H1 (cell line): ENCODE measurements around the gene CNTN3. TPM values are rescaled to one million over a fixed set of nuclear protein-coding genes. Genes with fewer than 3 reads are reported as not detected.
A peak's percentile ranks its signal among the peaks of the same experiment; 100 is the strongest.

ENCODE experiments used
- CTCF ChIA-PET: fragments of 300-600 bp; sonication (Branson Sonifier 250); formaldehyde crosslinking; loops from one replicate; lab custom pipeline; 2021; ENCODE audit not compliant: partially characterized antibody; lab: Charles Lee
- POLR2A ChIA-PET: fragments of 300-600 bp; sonication (Branson Sonifier 250); formaldehyde crosslinking; loops from one replicate; lab custom pipeline; 2021; ENCODE audit warnings: inconsistent platforms; ENCODE audit not compliant: partially characterized antibody; lab: Charles Lee
- DNase-seq, 2 experiments: peaks; one replicate each; pipeline versions ENCODE4 v3.0.0 to v3.0.0-alpha.2; 2010 to 2022; ENCODE audit warnings: low spot score in 2 of 2, low read depth in 1 of 2, mixed read lengths in 1 of 2
- FAIRE-seq: peaks from 2 replicates; lab custom pipeline; 2011; peaks lifted over from hg19 to GRCh38; lab: Jason Lieb, UNC
- H2AFZ ChIP-seq: 2 replicates; pipeline ENCODE4 v1.8.1; 2012; ENCODE audit warnings: low read length, inconsistent platforms
- H2AK5ac ChIP-seq: 2 replicates; pipeline ENCODE4 v1.6.1; 2013; ENCODE audit warnings: low read depth, low read length
- H2BK120ac ChIP-seq: replicated peaks from 2 replicates; pipeline ENCODE3; 2013; ENCODE audit warnings: low read depth, low read length, inconsistent platforms
- H2BK12ac ChIP-seq: 2 replicates; pipeline ENCODE4 v1.6.1; 2013; ENCODE audit warnings: low read depth, low read length
- H2BK15ac ChIP-seq: 2 replicates; pipeline ENCODE4 v1.6.1; 2013; ENCODE audit warnings: low read length
- H2BK20ac ChIP-seq: 2 replicates; pipeline ENCODE4 v1.6.1; 2013; ENCODE audit warnings: low read length
- H2BK5ac ChIP-seq: 2 replicates; pipeline ENCODE4 v1.6.1; 2013; ENCODE audit warnings: low read depth, low read length
- H3K14ac ChIP-seq: 2 replicates; pipeline ENCODE4 v1.6.1; 2013; ENCODE audit warnings: inconsistent platforms; ENCODE audit not compliant: insufficient read length
- H3K18ac ChIP-seq: 2 replicates; pipeline ENCODE4 v1.6.1; 2013; ENCODE audit warnings: low read length; ENCODE audit errors: extremely low read depth
- H3K23ac ChIP-seq: 2 replicates; pipeline ENCODE4 v1.6.1; 2013; ENCODE audit warnings: inconsistent platforms; ENCODE audit not compliant: insufficient read length
- H3K23me2 ChIP-seq: 2 replicates; pipeline ENCODE4 v1.6.1; 2013; ENCODE audit warnings: low read depth, low read length
- H3K27ac ChIP-seq: 2 replicates; pipeline ENCODE4 v1.6.1; 2011; ENCODE audit warnings: low read depth, low read length, inconsistent platforms
- H3K27me3 ChIP-seq, 4 experiments: replicated peaks in 1 of 4; 1 replicate in 1 of 4; 2 replicates in 3 of 4; pipeline versions ENCODE4 v1.6.1 to v1.8.1; 2011 to 2013; ENCODE audit warnings: low read length in 3 of 4, mild to moderate bottlenecking in 3 of 4, inconsistent platforms in 2 of 4, mixed read lengths in 2 of 4, moderate library complexity in 1 of 4; ENCODE audit not compliant: control insufficient read depth in 3 of 4, insufficient read depth in 3 of 4; ENCODE audit errors: extremely low read depth in 1 of 4
- H3K36me3 ChIP-seq, 4 experiments: 2 replicates each; pipeline versions ENCODE4 v1.6.1 to v1.8.1; 2011 to 2013; ENCODE audit warnings: mild to moderate bottlenecking in 4 of 4, low read length in 3 of 4, moderate library complexity in 2 of 4, control low read depth in 1 of 4, inconsistent platforms in 1 of 4; ENCODE audit not compliant: insufficient read depth in 4 of 4, control insufficient read depth in 2 of 4
- H3K4ac ChIP-seq: replicated peaks from 2 replicates; pipeline ENCODE3; 2013; ENCODE audit warnings: low read length, low read depth, mixed read lengths, inconsistent platforms; ENCODE audit not compliant: insufficient read length
- H3K4me1 ChIP-seq, 4 experiments: replicated peaks in 1 of 4; 1 replicate in 1 of 4; 2 replicates in 3 of 4; pipeline versions ENCODE4 v1.6.1 to v1.8.1; 2011 to 2013; ENCODE audit warnings: low read length in 3 of 4, inconsistent platforms in 2 of 4, mixed read lengths in 1 of 4; ENCODE audit not compliant: insufficient read depth in 4 of 4, control insufficient read depth in 3 of 4
- H3K4me2 ChIP-seq, 2 experiments: 2 replicates each; pipeline versions ENCODE4 v1.6.1 to v1.8.1; 2011 to 2013; ENCODE audit warnings: low read depth in 2 of 2, low read length in 2 of 2, control low read depth in 1 of 2, inconsistent platforms in 1 of 2, mild to moderate bottlenecking in 1 of 2; ENCODE audit not compliant: insufficient read depth in 1 of 2
- H3K4me3 ChIP-seq, 4 experiments: fragments of 200-600, 300-600 bp in 1 of 4; sonication (generic), shearing (Covaris generic), sonication (Bioruptor Twin) in 1 of 4; 2 replicates each; pipeline versions ENCODE4 v1.5.1 to v1.8.1; 2011 to 2016; ENCODE audit warnings: low read length in 4 of 4, low read depth in 3 of 4, control low read depth in 2 of 4, inconsistent platforms in 2 of 4, mild to moderate bottlenecking in 2 of 4, mixed read lengths in 1 of 4, moderate library complexity in 1 of 4; ENCODE audit not compliant: insufficient read depth in 2 of 4; ENCODE audit errors: extremely low read depth in 1 of 4
- H3K56ac ChIP-seq: replicated peaks from 2 replicates; pipeline ENCODE3; 2013; ENCODE audit warnings: low read depth, mild to moderate bottlenecking, mixed read lengths, low read length, inconsistent platforms; ENCODE audit not compliant: insufficient read length
- H3K79me1 ChIP-seq: 2 replicates; pipeline ENCODE4 v1.6.1; 2013; ENCODE audit warnings: low read depth, low read length, control low read depth
- H3K79me2 ChIP-seq, 2 experiments: 2 replicates each; pipeline versions ENCODE4 v1.6.1 to v1.8.1; 2012 to 2013; ENCODE audit warnings: low read length in 2 of 2, mild to moderate bottlenecking in 2 of 2, inconsistent platforms in 1 of 2; ENCODE audit not compliant: insufficient read depth in 2 of 2, control insufficient read depth in 1 of 2
- H3K9ac ChIP-seq, 4 experiments: replicated peaks in 1 of 4; 1 replicate in 1 of 4; 2 replicates in 3 of 4; pipeline versions ENCODE4 v1.6.1 to v1.8.1; 2011 to 2013; ENCODE audit warnings: low read depth in 3 of 4, low read length in 3 of 4, control low read depth in 2 of 4, mild to moderate bottlenecking in 2 of 4, moderate library complexity in 2 of 4, inconsistent platforms in 1 of 4; ENCODE audit errors: extremely low read depth in 1 of 4
- H3K9me3 ChIP-seq, 2 experiments: 2 replicates each; pipeline versions ENCODE4 v1.6.1 to v1.8.1; 2012 to 2013; ENCODE audit warnings: mild to moderate bottlenecking in 2 of 2, moderate library complexity in 2 of 2, control low read depth in 1 of 2, inconsistent platforms in 1 of 2, low read depth in 1 of 2, low read length in 1 of 2, mixed read lengths in 1 of 2; ENCODE audit not compliant: insufficient read depth in 2 of 2
- H4K20me1 ChIP-seq, 2 experiments: replicated peaks in 1 of 2; 2 replicates each; pipeline versions ENCODE3 to v1.8.1; 2011 to 2013; ENCODE audit warnings: inconsistent platforms in 2 of 2, low read length in 2 of 2, mild to moderate bottlenecking in 1 of 2; ENCODE audit not compliant: insufficient read depth in 2 of 2, control insufficient read depth in 1 of 2
- H4K5ac ChIP-seq: 2 replicates; pipeline ENCODE4 v1.6.1; 2013; ENCODE audit warnings: low read length, low read depth, mixed read lengths, inconsistent platforms; ENCODE audit not compliant: insufficient read length
- H4K8ac ChIP-seq: 2 replicates; pipeline ENCODE4 v1.8.0; 2013; ENCODE audit warnings: mild to moderate bottlenecking, moderate library complexity, low read length, inconsistent platforms; ENCODE audit not compliant: insufficient read depth; ENCODE audit errors: extremely low read depth
- H4K91ac ChIP-seq: replicated peaks from 2 replicates; pipeline ENCODE3; 2013; ENCODE audit warnings: low read length, mixed read lengths, inconsistent platforms; ENCODE audit not compliant: insufficient read length
- BACH1 ChIP-seq: IDR thresholded peaks from 2 replicates; pipeline ENCODE4 v1.6.1; 2012; ENCODE audit warnings: low read length, improper control_type of control experiment
- EZH2 ChIP-seq: fragments of 200-600 bp; sonication (generic); IDR thresholded peaks from 2 replicates; pipeline ENCODE4 v1.7.1; 2012; ENCODE audit warnings: low read depth, mild to moderate bottlenecking, moderate library complexity, low read length, inconsistent platforms; ENCODE audit not compliant: severe bottlenecking
- KDM5A ChIP-seq: fragments of 200-600 bp; IDR thresholded peaks from 2 replicates; pipeline ENCODE4 v1.7.1; 2012; ENCODE audit warnings: mild to moderate bottlenecking, low read length, inconsistent platforms, mixed read lengths
- RFX5 ChIP-seq: IDR thresholded peaks from 2 replicates; pipeline ENCODE4 v1.6.1; 2011; ENCODE audit warnings: low read depth, low read length, improper control_type of control experiment, borderline replicate concordance
- SAP30 ChIP-seq: fragments of 300-600 bp; sonication (generic); IDR thresholded peaks from 2 replicates; pipeline ENCODE4 v1.7.1; 2012; ENCODE audit warnings: low read length, moderate library complexity, mild to moderate bottlenecking, inconsistent platforms; ENCODE audit not compliant: insufficient read depth, insufficient replicate concordance
- SUZ12 ChIP-seq: fragments of 200-600 bp; sonication (generic); IDR thresholded peaks from 2 replicates; pipeline ENCODE4 v1.6.1; 2012; ENCODE audit warnings: mild to moderate bottlenecking, inconsistent platforms, low read length, moderate library complexity, mixed read lengths
- TAF1 ChIP-seq: IDR thresholded peaks from 2 replicates; pipeline ENCODE4 v1.6.1; 2011; ENCODE audit warnings: mild to moderate bottlenecking, low read depth, low read length
- WGBS, 2 experiments: shearing (Covaris generic) in 1 of 2; methylation state at CpG; one replicate each; pipeline versions ENCODE4 v1.1.6 to v1.1.7; 2013 to 2015; ENCODE audit warnings: low lambda C conversion rate in 2 of 2, mixed read lengths in 2 of 2, inconsistent platforms in 1 of 2, low coverage in 1 of 2, missing lambda C conversion rate in 1 of 2; ENCODE audit not compliant: insufficient replicate concordance in 2 of 2, insufficient coverage in 1 of 2, insufficient read length in 1 of 2; ENCODE audit errors: extremely low coverage in 1 of 2, missing lambda C conversion rate in 1 of 2; 5-methylcytosine and 5-hydroxymethylcytosine counted together
- long read RNA-seq, 2 experiments: library from RNA in 1 of 2; library from capped mRNA in 1 of 2; stranded (forward); transcript quantifications; one replicate each; pipeline ENCODE4 v2.0.0, GENCODE V29; 2021; ENCODE audit warnings: inconsistent platforms in 1 of 2
- polyA minus RNA-seq, 3 experiments: library from RNA; depleted of rRNA, polyadenylated mRNA; stranded (reverse); fragments of >200 nt; gene quantifications; 1 replicate in 2 of 3; 2 replicates in 1 of 3; pipeline ENCODE4 v1.2.3, GENCODE V29; 2011
- polyA plus RNA-seq, 7 experiments: library from polyadenylated mRNA; depleted of rRNA in 3 of 7; stranded (reverse) in 5 of 7; unstranded in 2 of 7; fragments of >200 nt in 5 of 7; fragments of 200-250 nt in 2 of 7; gene quantifications; 1 replicate in 5 of 7; 2 replicates in 1 of 7; 4 replicates in 1 of 7; pipeline versions ENCODE4 v1.2.1 to v1.2.3, GENCODE V29; 2011 to 2013; ENCODE audit warnings: missing spikeins in 2 of 7, mixed read lengths in 2 of 7
- total RNA-seq: library from RNA; stranded (reverse); fragmentation: NEBNext Ultra II Directional; extraction: Animal tissue kit (Norgen Biotek cat#: 25700); gene quantifications from 2 replicates; pipeline ENCODE4 v1.2.1, GENCODE V29; 2021
- TF ChIP-seq, protein P1 (sequence below): IDR thresholded peaks from 2 replicates; pipeline ENCODE4 v1.6.1; 2012; ENCODE audit warnings: inconsistent platforms

CNTN3 gene
- total RNA-seq: 0.13 and 0.17 TPM in 2 replicates
- polyA plus RNA-seq (2011; rRNA removed): 0.03 and 0.11 TPM in 2 replicates
- polyA plus RNA-seq (2011; cell fraction: cytosol; rRNA removed): 0.17 TPM
- polyA plus RNA-seq (2011; cell fraction: nucleus; rRNA removed): 0.13 TPM
- 0.06 to 0.13 TPM (median 0.12 TPM) in 3 of 4 replicates, not detected in the other for polyA plus RNA-seq (2012, experiment 1 of 2)
- polyA plus RNA-seq (2012, experiment 2 of 2): not detected
- 0.08 TPM for polyA plus RNA-seq (2013, experiment 1 of 2)
- 0.07 TPM for polyA plus RNA-seq (2013, experiment 2 of 2)
- 0.15 and 0.16 TPM in 2 replicates for polyA minus RNA-seq (2011; rRNA and poly(A)+ RNA removed)
- not detected for polyA minus RNA-seq (2011; cell fraction: cytosol; rRNA and poly(A)+ RNA removed)
- polyA minus RNA-seq (2011; cell fraction: nucleus; rRNA and poly(A)+ RNA removed): 0.30 TPM
- long read RNA-seq, experiment 1: 0 reads
- long read RNA-seq, experiment 2: 0 reads

DNA sequence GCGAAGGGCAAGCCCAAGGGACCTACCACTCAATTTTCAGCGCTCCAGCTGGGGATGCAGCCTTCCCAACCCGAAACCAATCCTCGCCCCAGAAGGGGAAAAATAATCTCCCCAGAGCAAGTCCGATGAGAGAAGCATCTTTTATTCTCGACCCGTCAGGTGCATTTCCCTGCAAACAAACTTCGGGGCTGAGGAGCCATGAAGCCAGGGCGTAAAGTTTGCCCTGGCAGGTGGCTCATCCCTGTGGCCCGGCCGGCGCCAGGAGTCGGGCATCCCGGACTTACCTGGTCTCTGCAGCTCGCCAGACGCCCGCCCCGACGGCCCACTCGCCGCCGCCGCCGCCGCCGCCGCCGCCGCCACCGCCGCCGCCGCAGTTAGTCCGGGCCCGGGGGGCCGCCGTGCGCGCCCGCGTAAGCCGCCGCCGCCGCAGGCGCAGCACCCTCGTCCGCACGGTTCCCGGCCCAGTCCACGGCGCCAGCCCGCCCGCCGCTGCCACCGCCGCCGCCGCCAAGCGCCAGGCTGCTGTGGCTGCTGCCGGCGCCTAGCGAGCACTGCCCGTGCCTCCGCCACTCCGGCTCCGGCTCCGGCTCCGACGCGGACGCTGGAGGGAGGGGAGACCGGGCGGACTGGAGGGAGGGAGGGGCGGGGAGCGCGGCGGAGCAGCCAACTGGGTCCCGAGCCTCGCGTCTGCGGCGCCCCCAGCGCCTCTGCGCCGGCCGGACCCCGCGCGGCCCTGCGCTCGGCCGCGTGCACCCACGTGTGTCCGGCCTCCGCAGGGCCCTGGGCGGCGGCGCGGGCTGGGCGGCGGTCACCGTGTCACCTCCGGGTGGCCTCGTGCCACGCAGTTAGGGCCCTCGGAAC lies at the start of gene CNTN3:
Gene CNTN3, minus strand, starts transcription at position 553 of the 861 bp plus-strand sequence. CDS start 93,547 bp downstream, outside the sequence.
- 4% methylated on average over 33 of the region's 108 CpGs; no CpG with 5 or more reads in 1 of the 2 experiments for WGBS, 2 experiments
- Histone ChIP-seq H3K18ac (no peak within 1 kb of the TSS), H3K79me1 (no peaks in the 10 kb centered on the region), H3K23me2 (peaks cover 5% of the 10 kb centered on the region; the same call in 1 of the 2 replicates), H3K27me3 (peaks cover 8 to 42% (median 34%) of the 10 kb centered on the region in 4 experiments), H4K20me1 (no peaks in the 10 kb centered on the region), H3K9ac (peak within 1 kb of the TSS in 1 of 4 experiments; percentile 41; a peak in 1 of 7 replicates), H3K36me3 (no peaks in the 10 kb centered on the region), H3K4me3 (peak within 1 kb of the TSS; percentile 48 to 63 (median 55)), H3K23ac (no peak within 1 kb of the TSS), H4K8ac (peak within 1 kb of the TSS; percentile 89), H2BK120ac (no peak within 1 kb of the TSS), H2BK15ac (no peak within 1 kb of the TSS), H3K14ac (no peak within 1 kb of the TSS), H3K4ac (no peak within 1 kb of the TSS), H3K9me3 (no peaks in the 10 kb centered on the region), H2BK12ac (no peak within 1 kb of the TSS), H4K91ac (no peak within 1 kb of the TSS), H2BK5ac (no peak within 1 kb of the TSS), H3K4me1 (peaks cover 0 to 8% (median 3%) of the 10 kb centered on the region in 4 experiments; a peak in 3 of 7 replicates), H3K56ac (no peak within 1 kb of the TSS), H3K79me2 (no peaks in the 10 kb centered on the region), H3K27ac (no peak within 1 kb of the TSS), H2BK20ac (0 out of 2 replicates have a peak within 1 kb of the TSS, but pooled peaks have one; percentile 34), H2AFZ (peak within 1 kb of the TSS; percentile 83), H4K5ac (no peak within 1 kb of the TSS), H3K4me2 (peak within 1 kb of the TSS; percentile 78 to 86), H2AK5ac (no peak within 1 kb of the TSS)
- ChIA-PET CTCF (interaction anchor here (1.0 to 1.1 kb wide), 2 partner anchors 13 to 117 kb away, joined by 3 to 4 read pairs; no protein-coding TSS in a partner anchor), POLR2A (no interaction called here)
- DNase-seq (peak in 1 of 2 experiments; percentile 65), FAIRE-seq (no peak)
- TF ChIP-seq BACH1 (no peak), KDM5A (no peak), RFX5 (no peak), SUZ12 (peak; percentile 59), SAP30 (no peak), TAF1 (peak; percentile 34; the same call in 1 of the 2 replicates), EZH2 (peak; percentile 62)
- TF ChIP-seq, protein P1, sequence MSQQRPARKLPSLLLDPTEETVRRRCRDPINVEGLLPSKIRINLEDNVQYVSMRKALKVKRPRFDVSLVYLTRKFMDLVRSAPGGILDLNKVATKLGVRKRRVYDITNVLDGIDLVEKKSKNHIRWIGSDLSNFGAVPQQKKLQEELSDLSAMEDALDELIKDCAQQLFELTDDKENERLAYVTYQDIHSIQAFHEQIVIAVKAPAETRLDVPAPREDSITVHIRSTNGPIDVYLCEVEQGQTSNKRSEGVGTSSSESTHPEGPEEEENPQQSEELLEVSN: peak; percentile 66
